ENCODE results near the gene HEPACAM2.

DNA sequence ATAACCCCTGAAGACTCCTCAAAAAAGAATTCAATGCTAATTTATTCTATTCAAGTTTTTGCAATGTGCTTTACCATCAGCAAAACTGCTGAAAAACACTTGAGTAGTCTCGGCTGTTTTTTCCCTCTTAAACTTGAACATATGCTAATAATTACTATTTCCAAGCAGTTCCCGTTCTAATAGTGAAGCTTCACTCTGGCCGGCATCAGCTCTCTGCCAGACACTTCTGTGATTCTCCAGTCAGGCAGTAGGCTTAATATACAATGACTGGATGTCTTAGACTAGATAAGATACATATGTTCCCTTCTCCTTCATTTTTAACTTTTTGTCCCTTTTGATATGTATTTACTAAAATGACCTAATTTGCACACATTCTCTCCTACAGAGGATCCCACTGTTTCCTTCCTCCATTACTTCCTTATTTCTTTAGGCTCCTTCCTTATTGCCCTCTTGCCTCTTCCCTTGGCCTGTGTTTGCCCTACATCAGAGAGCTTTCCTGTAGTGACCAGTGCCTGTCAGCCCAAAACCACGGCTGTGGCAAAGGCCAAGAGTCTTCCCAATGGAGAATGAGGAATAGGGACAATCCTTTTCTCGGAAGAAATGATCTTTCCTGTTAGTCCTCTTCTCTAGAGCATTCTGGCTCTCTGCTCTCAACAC, 23.5 kb downstream of the HEPACAM2 start:
- TF ChIP-seq, protein P1, sequence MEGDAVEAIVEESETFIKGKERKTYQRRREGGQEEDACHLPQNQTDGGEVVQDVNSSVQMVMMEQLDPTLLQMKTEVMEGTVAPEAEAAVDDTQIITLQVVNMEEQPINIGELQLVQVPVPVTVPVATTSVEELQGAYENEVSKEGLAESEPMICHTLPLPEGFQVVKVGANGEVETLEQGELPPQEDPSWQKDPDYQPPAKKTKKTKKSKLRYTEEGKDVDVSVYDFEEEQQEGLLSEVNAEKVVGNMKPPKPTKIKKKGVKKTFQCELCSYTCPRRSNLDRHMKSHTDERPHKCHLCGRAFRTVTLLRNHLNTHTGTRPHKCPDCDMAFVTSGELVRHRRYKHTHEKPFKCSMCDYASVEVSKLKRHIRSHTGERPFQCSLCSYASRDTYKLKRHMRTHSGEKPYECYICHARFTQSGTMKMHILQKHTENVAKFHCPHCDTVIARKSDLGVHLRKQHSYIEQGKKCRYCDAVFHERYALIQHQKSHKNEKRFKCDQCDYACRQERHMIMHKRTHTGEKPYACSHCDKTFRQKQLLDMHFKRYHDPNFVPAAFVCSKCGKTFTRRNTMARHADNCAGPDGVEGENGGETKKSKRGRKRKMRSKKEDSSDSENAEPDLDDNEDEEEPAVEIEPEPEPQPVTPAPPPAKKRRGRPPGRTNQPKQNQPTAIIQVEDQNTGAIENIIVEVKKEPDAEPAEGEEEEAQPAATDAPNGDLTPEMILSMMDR (IDR thresholded peaks at IDR 0.05; ENCODE audit: insufficient read depth, low read depth, low read length) = no peak
- no peak for TF ChIP-seq EZH2 (IDR thresholded peaks at IDR 0.05; ENCODE audit: insufficient read depth, low read length)

All from astrocyte (in vitro differentiated cells and primary cell).